Transverse colon (tissue), 4 donors: ENCODE data around the gene PPP4R4.

Experiments
- EP300 ChIP-seq: sonication (generic); formaldehyde crosslinking; IDR thresholded peaks from one replicate; pipeline ENCODE4 v1.6.1; 2017; ENCODE audit warnings: antibody characterized with exemption, low read depth
- POLR2A ChIP-seq: fragments of 450-650 bp; IDR thresholded peaks from one replicate; pipeline ENCODE4 v1.6.1; 2016; ENCODE audit warnings: antibody characterized with exemption, mild to moderate bottlenecking, moderate library complexity
- POLR2AphosphoS5 ChIP-seq, 3 donors: sonication (generic); formaldehyde crosslinking; IDR thresholded peaks; one replicate each; pipeline ENCODE4 v1.6.1; 2016; ENCODE audit warnings: antibody characterized with exemption in 3 of 3
- TF ChIP-seq, protein P1 (sequence below), 5 experiments: fragments of 200-600 bp in 3 of 5; fragments of 450-650 bp in 2 of 5; sonication (generic) in 3 of 5; IDR thresholded peaks; 1 replicate in 2 of 5; 2 replicates in 3 of 5; pipeline ENCODE4 v1.5.1; 2016 to 2017; ENCODE audit warnings: antibody characterized with exemption in 5 of 5, inconsistent platforms in 3 of 5, mild to moderate bottlenecking in 2 of 5, moderate library complexity in 1 of 5

DNA sequence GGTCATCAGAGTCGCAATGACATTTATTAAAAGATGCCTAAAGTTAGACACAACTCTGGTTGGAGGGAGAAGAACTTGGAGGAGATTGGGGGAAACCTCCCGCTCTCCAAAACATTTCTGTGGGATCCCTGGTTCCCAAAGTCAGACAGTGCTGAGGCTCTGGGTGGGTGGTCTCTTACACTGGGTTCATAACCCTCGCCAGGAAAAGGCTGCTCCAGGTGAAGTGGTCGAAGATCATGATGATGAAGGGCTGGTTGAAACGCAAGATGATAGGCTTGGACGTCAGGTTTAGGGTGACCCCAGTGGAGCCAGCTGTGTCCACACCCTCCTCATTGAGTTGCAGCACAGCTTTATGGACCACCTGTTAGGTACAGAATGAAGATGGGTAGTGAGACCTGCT is 130.1 kb downstream of the PPP4R4 start:
- TF ChIP-seq, protein P1, sequence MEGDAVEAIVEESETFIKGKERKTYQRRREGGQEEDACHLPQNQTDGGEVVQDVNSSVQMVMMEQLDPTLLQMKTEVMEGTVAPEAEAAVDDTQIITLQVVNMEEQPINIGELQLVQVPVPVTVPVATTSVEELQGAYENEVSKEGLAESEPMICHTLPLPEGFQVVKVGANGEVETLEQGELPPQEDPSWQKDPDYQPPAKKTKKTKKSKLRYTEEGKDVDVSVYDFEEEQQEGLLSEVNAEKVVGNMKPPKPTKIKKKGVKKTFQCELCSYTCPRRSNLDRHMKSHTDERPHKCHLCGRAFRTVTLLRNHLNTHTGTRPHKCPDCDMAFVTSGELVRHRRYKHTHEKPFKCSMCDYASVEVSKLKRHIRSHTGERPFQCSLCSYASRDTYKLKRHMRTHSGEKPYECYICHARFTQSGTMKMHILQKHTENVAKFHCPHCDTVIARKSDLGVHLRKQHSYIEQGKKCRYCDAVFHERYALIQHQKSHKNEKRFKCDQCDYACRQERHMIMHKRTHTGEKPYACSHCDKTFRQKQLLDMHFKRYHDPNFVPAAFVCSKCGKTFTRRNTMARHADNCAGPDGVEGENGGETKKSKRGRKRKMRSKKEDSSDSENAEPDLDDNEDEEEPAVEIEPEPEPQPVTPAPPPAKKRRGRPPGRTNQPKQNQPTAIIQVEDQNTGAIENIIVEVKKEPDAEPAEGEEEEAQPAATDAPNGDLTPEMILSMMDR (IDR thresholded peaks at IDR 0.05): no peak
- TF ChIP-seq POLR2AphosphoS5 (IDR thresholded peaks at IDR 0.05) (no peak), POLR2A (no peak), EP300 (no peak)
